IPS-18c (cell line): ENCODE results near the gene EFEMP2.
"Not testable (repeated sequence)": the region's sequence is repeated elsewhere in the genome, so short reads cannot be mapped to it uniquely, and the experiment has no call there.

Experiments
- H3K4me3 ChIP-seq: 2 replicates; pipeline ENCODE4 v1.7.0; 2013; ENCODE audit warnings: low read depth, mild to moderate bottlenecking, low read length, moderate library complexity; ENCODE audit not compliant: insufficient read depth
- H3K9me3 ChIP-seq: one replicate; pipeline ENCODE4 v1.6.1; 2013; ENCODE audit warnings: mild to moderate bottlenecking, low read length, moderate library complexity; ENCODE audit not compliant: control insufficient read depth, insufficient read depth

EFEMP2 gene

GRCh38 chr11:65906602-65907001, 34.0 kb upstream of the EFEMP2 start:
- H3K9me3 ChIP-seq = no peaks in the 10 kb centered on the region
- no peak overlapping the region for H3K4me3 ChIP-seq

DNA sequence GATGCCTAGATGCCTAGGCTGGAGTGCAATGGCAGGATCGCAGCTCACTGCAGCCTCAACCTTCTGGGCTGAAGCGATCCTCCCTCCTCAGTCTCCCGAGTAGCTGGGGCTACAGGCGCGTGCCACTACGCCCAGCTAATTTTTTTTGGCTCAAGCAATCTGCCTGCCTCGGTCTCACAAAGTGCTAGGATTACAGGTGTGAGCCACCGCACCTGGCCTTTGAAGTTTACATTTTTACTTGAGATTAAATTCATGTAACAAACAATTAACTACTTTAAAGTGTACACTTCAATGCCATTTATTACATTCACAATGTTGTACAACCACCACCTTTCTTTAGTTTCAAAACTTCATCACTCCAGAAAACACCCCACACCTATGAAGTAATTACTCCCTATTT, 31.1 kb upstream of the EFEMP2 start:
- Histone ChIP-seq H3K9me3 (no peaks in the 10 kb centered on the region), H3K4me3 (no peak overlapping the region)

- Histone ChIP-seq H3K9me3 (no peaks in the 10 kb centered on the region), H3K4me3 (no peak overlapping the region)
Measured at GRCh38 chr11:65903068-65903481, 30.5 kb upstream of the EFEMP2 start.

DNA sequence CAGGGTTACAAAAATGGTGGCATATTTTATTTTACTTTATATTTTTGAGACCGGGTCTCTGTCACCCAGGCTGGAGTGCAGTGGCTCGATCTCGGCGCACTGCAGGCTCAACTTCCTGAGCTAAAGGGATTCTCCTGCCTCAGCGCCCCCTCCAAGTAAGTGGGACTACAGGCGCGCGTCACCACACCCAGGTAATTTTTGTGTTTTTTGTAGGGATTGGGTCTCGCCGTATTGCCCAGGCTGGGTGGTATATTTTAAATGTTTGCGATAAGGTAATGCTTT, 28.2 kb upstream of the EFEMP2 start:
- no peaks in the 10 kb centered on the region for H3K9me3 ChIP-seq
- no peak overlapping the region for H3K4me3 ChIP-seq

GRCh38 chr11:65900125-65900898, 27.7 kb upstream of the EFEMP2 start, which contains the start of gene FOSL1:
Gene FOSL1, minus strand, starts transcription at chr11:65900388. Its CDS starts 49 bp downstream, at chr11:65900339.
- H3K4me3 ChIP-seq = peak within 1 kb of the TSS; percentile 61
- no peaks in the 10 kb centered on the region for H3K9me3 ChIP-seq

DNA sequence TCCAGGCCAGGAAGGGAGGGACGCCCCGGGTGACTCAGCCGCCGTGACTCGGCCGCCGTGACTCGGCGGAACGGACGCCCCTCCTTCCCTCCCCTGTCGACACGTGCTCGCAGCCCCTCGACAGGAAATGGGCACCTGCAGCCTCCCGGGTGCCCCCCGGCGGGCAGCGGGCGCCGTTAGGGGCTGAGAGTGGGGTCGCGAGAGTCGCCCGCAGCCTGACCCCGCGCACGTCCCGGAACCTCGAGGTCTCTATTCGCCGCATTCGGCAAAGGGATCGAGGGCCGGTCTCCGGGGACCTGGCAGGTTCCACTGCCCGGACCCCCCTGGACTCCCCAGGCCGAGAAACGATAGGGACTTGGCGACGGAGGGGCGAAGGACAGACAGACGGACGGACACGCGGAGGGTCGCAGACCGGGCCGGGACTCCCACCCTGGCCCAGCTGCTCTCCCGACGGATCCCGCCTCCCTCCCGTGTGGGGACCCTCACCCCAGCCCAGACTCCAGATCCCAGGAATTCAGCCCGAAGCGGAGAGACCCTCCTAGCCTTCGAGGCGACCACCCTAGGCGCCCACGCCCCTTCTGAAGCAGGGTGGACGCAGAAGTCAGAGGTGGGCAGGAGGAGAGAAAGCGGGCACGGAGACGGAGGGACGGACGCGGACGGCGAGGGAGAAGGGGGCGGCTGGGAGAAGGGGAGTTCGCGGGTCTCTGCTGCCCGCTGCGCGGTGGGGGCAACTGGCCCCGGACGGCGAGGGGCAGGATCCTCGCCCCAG, 26.9 kb upstream of the EFEMP2 start:
- Histone ChIP-seq H3K9me3 (no peaks in the 10 kb centered on the region), H3K4me3 (peak overlapping the region; percentile 61)

DNA sequence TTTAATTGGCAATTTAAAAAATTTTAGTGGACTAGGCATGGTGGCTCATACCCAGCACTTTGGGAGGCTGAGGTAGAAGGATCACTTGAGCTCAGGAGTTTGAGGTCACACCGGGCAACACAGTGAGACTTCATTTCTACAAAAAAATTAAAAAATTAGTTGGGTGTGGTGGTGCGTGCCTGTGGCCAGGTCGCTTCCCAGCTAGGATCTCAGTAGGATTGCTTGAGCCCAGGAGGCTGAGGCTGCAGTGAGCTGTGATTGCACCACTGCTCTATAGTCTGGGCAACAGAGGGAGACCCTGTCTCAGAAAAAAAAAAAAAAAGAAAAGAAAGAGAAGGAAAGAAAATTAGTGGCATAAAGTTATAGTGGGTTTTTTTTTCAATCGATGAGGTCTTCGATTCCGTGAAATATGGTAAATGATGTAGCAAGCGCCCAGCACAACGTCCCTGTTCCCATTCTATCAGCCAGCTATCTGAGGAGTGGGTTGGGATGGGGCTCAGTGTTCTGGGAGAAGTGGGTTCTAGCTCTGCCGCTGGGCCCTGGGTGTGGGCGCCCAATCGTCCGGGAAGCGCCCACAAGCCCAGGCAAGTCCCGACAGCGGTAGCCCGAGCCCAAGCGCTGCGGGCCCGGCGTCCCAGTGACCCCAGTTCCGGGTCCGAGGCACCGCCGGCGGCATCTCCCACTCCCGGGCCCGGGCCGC, 26.2 kb upstream of the EFEMP2 start:
- H3K9me3 ChIP-seq = no peaks in the 10 kb centered on the region
- H3K4me3 ChIP-seq = peak overlapping the region; percentile 61

DNA sequence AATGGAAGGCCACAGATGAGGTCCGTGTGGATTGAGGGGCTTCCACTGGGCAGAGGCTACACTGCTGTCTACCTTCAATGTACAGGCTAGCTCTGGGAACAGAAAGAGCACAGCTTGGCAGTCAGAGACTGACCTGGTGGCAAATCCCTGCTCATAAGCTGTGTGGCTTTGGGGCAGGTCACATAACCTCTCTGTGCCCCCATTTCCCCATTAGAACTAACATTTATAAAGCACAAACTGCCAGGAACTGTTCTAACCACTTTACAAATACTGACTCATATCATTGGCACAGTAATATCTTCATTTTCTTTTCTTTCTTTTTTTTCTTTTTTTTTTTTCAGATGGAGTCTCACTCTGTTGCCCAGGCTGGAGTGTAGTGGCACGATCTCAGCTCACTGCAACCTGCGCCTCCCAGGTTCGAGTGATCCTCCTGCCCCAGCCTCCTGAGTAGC, 24.4 kb upstream of the EFEMP2 start:
- H3K9me3 ChIP-seq = no peaks in the 10 kb centered on the region
- H3K4me3 ChIP-seq = no peak overlapping the region

GRCh38 chr11:65896034-65896999, 23.7 kb upstream of the EFEMP2 start:
- Histone ChIP-seq H3K4me3 (no peak overlapping the region), H3K9me3 (no peaks in the 10 kb centered on the region)

DNA sequence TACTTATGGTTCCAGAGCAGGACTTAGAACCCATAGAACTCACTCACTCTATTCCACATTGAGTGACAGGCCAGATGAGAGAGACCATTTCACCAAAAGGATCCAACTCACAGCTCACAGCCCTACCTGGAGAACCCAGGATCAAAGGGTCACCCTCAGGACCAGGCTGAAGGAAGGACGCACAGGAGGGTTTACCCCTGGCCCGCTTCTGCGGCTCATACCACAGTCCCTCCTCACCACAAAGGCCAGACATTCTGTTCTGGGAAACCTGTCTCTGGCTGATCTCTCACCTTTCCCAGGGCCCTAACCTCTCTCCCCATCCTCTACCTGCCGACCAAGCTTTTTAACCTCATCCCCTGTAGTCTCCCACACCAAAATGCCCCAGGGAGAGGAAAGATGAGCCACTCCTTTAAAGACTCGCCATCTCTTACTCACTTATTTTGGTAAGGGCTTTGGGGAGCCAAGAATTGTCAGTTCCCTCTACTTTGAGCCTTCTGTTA, 22.9 kb upstream of the EFEMP2 start:
- H3K9me3 ChIP-seq = no peaks in the 10 kb centered on the region
- no peak overlapping the region for H3K4me3 ChIP-seq

DNA sequence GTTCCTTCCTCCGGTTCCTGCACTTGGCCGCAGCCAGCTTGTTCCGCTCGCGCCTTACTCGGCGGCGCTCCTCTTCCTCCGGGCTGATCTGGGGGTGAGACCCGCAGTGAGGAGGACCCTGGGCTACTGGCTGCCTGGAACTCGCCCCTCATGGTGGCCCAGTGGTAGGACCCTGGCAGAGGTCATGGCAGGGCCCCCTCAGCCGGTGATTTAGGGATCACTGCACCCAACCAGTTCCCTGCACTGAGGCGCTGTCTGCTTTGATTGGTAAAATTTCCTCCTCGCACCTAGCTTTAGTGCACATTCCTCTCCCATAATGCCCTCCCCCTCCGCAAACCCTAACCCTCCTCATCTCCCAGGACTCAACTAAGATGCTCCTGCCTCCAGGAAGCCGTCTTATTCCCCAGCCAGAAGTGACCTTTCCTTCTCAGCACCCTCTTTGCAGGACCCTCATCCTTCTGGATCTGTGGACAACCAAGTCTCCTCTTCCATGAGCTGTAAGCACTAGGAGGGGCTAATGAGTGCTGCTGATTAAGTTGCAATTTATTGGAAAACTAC, 21.5 kb upstream of the EFEMP2 start:
- Histone ChIP-seq H3K9me3 (no peaks in the 10 kb centered on the region), H3K4me3 (no peak overlapping the region)

DNA sequence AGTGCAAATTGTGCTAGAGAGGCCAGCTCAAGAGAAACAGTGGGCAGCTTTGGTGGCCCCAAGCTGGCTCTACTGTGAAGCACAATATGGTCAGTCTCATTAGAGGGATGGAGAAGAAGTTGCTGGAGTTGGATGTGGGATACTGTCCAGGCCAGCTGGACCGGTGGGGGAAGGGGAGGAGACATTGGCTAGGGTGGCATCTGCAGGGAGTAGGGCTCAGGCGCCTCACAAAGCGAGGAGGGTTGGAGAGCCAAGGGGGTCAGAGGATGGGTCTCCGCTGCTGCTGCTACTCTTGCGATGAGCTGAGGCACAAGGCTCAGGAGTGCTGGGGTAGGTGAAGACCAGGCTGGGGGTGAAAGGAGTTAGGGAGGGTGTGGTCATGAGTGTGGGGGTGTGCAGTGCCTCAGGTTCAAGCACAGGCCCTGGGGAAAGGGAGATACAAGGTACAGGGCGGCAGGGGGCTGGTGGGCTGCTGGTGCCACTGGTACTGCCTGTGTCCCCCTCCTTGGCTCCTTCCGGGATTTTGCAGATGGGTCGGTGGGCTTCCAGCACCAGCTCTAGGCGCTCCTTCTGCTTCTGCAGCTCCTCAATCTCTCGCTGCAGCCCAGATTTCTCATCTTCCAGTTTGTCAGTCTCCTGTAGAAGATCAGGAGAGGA, 20.2 kb upstream of the EFEMP2 start:
- Histone ChIP-seq H3K4me3 (no peak overlapping the region), H3K9me3 (no peaks in the 10 kb centered on the region)

GRCh38 chr11:65892137-65892540, 19.5 kb upstream of the EFEMP2 start:
- peak overlapping the region; percentile 90; the same call in 1 of the 2 replicates for H3K4me3 ChIP-seq
- H3K9me3 ChIP-seq = not testable (repeated sequence)

- peak overlapping the region; percentile 90 for H3K4me3 ChIP-seq
- no peaks in the 10 kb centered on the region for H3K9me3 ChIP-seq
Measured at GRCh38 chr11:65891219-65892136, 18.9 kb upstream of the EFEMP2 start.
